ENCODE data around the gene WDR20. TPM values are rescaled to one million over a fixed set of nuclear protein-coding genes. Genes with fewer than 3 reads are reported as not detected.

WDR20 gene
- polyA plus RNA-seq, 1 donor (not counting 4 experiments of a cell fraction or from before 2014, with no cell fraction given): 24.5 TPM

DNA sequence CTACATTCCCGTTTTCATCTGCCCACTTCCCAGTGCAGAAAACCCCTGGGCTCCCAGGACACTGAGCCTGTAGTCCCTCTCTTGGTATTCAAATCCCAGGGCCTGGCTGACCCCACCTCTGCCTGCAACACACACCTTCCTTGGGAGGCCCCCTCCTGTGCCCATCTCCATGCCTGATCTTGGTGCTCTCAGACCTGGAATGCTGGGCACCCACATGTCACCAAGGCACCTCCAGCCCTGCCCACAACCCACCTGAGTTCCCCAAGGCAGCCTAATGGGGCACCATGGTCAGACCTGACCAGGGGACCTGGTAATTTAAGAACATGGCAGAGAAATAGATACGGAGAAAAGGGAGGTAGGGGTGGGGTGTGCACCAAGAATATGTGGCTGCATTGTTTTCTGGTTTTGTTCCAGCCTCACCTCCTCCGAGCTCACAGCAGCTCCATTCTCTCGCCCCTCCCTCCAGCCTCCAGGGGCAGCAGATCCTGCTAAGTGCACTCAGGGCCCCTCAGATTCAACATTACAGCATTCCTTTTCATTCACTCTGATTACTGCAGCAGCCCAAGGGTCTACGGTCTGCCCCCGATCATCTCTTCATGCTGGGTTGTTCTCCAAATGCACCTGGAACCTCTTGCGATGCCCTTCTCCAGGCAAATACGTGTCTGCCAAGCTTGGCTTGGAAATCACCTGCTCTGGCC is 43.7 kb upstream of the WDR20 start:
- peaks cover 14% of the 10 kb centered on the region for H3K4me1 ChIP-seq (ENCODE audit: control insufficient read depth, extremely low read depth, insufficient read depth, low read length)
- TF ChIP-seq, protein P1, sequence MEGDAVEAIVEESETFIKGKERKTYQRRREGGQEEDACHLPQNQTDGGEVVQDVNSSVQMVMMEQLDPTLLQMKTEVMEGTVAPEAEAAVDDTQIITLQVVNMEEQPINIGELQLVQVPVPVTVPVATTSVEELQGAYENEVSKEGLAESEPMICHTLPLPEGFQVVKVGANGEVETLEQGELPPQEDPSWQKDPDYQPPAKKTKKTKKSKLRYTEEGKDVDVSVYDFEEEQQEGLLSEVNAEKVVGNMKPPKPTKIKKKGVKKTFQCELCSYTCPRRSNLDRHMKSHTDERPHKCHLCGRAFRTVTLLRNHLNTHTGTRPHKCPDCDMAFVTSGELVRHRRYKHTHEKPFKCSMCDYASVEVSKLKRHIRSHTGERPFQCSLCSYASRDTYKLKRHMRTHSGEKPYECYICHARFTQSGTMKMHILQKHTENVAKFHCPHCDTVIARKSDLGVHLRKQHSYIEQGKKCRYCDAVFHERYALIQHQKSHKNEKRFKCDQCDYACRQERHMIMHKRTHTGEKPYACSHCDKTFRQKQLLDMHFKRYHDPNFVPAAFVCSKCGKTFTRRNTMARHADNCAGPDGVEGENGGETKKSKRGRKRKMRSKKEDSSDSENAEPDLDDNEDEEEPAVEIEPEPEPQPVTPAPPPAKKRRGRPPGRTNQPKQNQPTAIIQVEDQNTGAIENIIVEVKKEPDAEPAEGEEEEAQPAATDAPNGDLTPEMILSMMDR (optimal IDR thresholded peaks at IDR 0.05 in 1 of 3, IDR thresholded peaks at IDR 0.05 in 1 of 3, conservative IDR thresholded peaks at IDR 0.05 in 1 of 3; ENCODE audit: extremely low read depth in 1 of 3, insufficient read depth in 2 of 3, low read length in 3 of 3): no peak
- no peak for TF ChIP-seq EZH2 (IDR thresholded peaks at IDR 0.05; ENCODE audit: low read length)
- no peak overlapping the region for H3K9ac ChIP-seq (ENCODE audit: control insufficient read depth, extremely low read depth, insufficient read depth, low read length)
- FAIRE-seq: no peak
- no peak overlapping the region for H3K4me3 ChIP-seq (ENCODE audit: control insufficient read depth in 2 of 3, extremely low read depth in 1 of 3, insufficient read depth in 2 of 3, low read depth in 1 of 3, low read length in 3 of 3)
- H2AFZ ChIP-seq (ENCODE audit: control insufficient read depth, low read length): no peak overlapping the region
- no peaks in the 10 kb centered on the region for H3K79me2 ChIP-seq (ENCODE audit: control insufficient read depth, insufficient read depth, low read length)
- no peaks in the 10 kb centered on the region for H3K9me1 ChIP-seq (ENCODE audit: control insufficient read depth, extremely low read depth, insufficient read depth, low read length)
- no peaks in the 10 kb centered on the region for H3K9me3 ChIP-seq (ENCODE audit: control insufficient read depth, low read depth, low read length)
- no peaks in the 10 kb centered on the region for H3K27me3 ChIP-seq (ENCODE audit: control insufficient read depth, extremely low read depth, insufficient read depth, low read length)
- dilution Hi-C loops (cut with MboI; ENCODE audit: extremely low pct_ligation_motif_present, low sequenced_read_pairs): no loop called here
- peaks cover 0 to 2% of the 10 kb centered on the region in 2 experiments for H3K36me3 ChIP-seq (ENCODE audit: control insufficient read depth in 2 of 2, extremely low read depth in 1 of 2, insufficient read depth in 2 of 2, low read length in 2 of 2)
- DNase-seq (ENCODE audit: low read depth, low spot score): no peak
- H4K20me1 ChIP-seq (ENCODE audit: control insufficient read depth, extremely low read depth, insufficient read depth, low read length): no peaks in the 10 kb centered on the region
- no peak overlapping the region for H3K27ac ChIP-seq (ENCODE audit: control insufficient read depth, insufficient read depth, low read length)
- H3K4me2 ChIP-seq (ENCODE audit: control insufficient read depth, extremely low read depth, insufficient read depth, low read depth, low read length): peak overlapping the region; percentile 55

DNA sequence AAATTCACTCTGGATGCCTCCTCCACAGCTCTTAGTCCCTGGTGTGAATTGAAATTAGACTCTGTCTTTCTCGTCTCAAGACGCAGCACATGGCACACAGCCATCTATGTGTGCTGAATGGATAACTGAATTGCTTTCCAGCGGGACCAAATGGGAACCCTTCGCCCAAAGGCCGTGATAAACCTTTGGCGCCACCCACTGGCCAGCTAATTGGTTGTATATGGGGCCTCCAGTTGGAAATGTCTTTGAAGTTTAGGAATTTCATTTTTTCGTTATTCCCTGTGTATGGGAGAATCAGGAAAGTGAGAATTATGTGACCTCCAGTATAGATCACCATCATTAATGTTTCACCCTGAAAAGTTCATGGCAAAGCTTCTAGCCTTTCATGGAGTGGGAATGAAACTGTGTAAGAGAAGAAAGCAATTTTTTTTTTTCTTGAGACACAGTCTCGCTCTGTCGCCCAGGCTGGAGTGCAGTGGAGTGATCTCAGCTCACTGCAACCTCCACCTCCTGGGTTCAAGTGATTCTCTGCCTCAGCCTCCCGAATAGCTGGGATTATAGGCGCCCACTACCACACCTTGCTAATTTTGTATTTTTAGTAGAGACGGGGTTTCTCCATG is 43.0 kb upstream of the WDR20 start:
- dilution Hi-C loops (cut with MboI; ENCODE audit: extremely low pct_ligation_motif_present, low sequenced_read_pairs): no loop called here
- no peaks in the 10 kb centered on the region for H3K27me3 ChIP-seq (ENCODE audit: control insufficient read depth, extremely low read depth, insufficient read depth, low read length)
- peak; percentile 92 for FAIRE-seq
- H3K79me2 ChIP-seq (ENCODE audit: control insufficient read depth, insufficient read depth, low read length): no peaks in the 10 kb centered on the region
- H4K20me1 ChIP-seq (ENCODE audit: control insufficient read depth, extremely low read depth, insufficient read depth, low read length): no peaks in the 10 kb centered on the region
- H3K4me2 ChIP-seq (ENCODE audit: control insufficient read depth, extremely low read depth, insufficient read depth, low read depth, low read length): peak overlapping the region; percentile 55
- peaks cover 14% of the 10 kb centered on the region for H3K4me1 ChIP-seq (ENCODE audit: control insufficient read depth, extremely low read depth, insufficient read depth, low read length)
- H3K27ac ChIP-seq (ENCODE audit: control insufficient read depth, insufficient read depth, low read length): no peak overlapping the region
- DNase-seq (ENCODE audit: low read depth, low spot score): no peak
- no peak for TF ChIP-seq EZH2 (IDR thresholded peaks at IDR 0.05; ENCODE audit: low read length)
- TF ChIP-seq, protein P1 (optimal IDR thresholded peaks at IDR 0.05 in 1 of 3, IDR thresholded peaks at IDR 0.05 in 1 of 3, conservative IDR thresholded peaks at IDR 0.05 in 1 of 3; ENCODE audit: extremely low read depth in 1 of 3, insufficient read depth in 2 of 3, low read length in 3 of 3): peak; percentile 72 to 84 (median 83)
- H3K9me1 ChIP-seq (ENCODE audit: control insufficient read depth, extremely low read depth, insufficient read depth, low read length): no peaks in the 10 kb centered on the region
- no peak overlapping the region for H3K4me3 ChIP-seq (ENCODE audit: control insufficient read depth in 2 of 3, extremely low read depth in 1 of 3, insufficient read depth in 2 of 3, low read depth in 1 of 3, low read length in 3 of 3)
- H3K9ac ChIP-seq (ENCODE audit: control insufficient read depth, extremely low read depth, insufficient read depth, low read length): no peak overlapping the region
- peaks cover 0 to 2% of the 10 kb centered on the region in 2 experiments for H3K36me3 ChIP-seq (ENCODE audit: control insufficient read depth in 2 of 2, extremely low read depth in 1 of 2, insufficient read depth in 2 of 2, low read length in 2 of 2)
- H3K9me3 ChIP-seq (ENCODE audit: control insufficient read depth, low read depth, low read length): no peaks in the 10 kb centered on the region
- H2AFZ ChIP-seq (ENCODE audit: control insufficient read depth, low read length): no peak overlapping the region
